ENCODE data around the gene TMC4. TPM values are rescaled to one million over a fixed set of nuclear protein-coding genes. Genes with fewer than 3 reads are reported as not detected.

TMC4 gene
- total RNA-seq, 4 donors from 2014 or later, result 91.5 to 386 (median 180) TPM

GRCh38 chr19:54189145-54189734 lies 16.3 kb upstream of the TMC4 start, which contains the start of gene MBOAT7:
TSS of gene MBOAT7 (minus strand) at chr19:54189580. CDS start at chr19:54188508, 1,072 bp downstream.
- no peak for TF ChIP-seq EP300 (IDR thresholded peaks at IDR 0.05; ENCODE audit: low read depth)
- TF ChIP-seq CTCF (IDR thresholded peaks at IDR 0.05), result peak in 3 of 5 experiments; percentile 15 to 33 (median 28)
- TF ChIP-seq POLR2AphosphoS5 (IDR thresholded peaks at IDR 0.05), result peak; percentile 78 to 84 (median 82)
- peak; percentile 75 for TF ChIP-seq POLR2A (IDR thresholded peaks at IDR 0.05)
- intact Hi-C loops (cut with DNase I; ENCODE audit: low total_unique reads), result no loop called here
- Histone ChIP-seq H3K4me3 (peak within 1 kb of the TSS; percentile 71 to 97 (median 80)), H3K9me3 (no peaks in the 10 kb centered on the region), H3K27me3 (no peaks in the 10 kb centered on the region), H3K4me1 (peaks cover 16 to 41% (median 29%) of the 10 kb centered on the region in 4 donors), H3K36me3 (peaks cover 0 to 12% (median 2%) of the 10 kb centered on the region in 4 donors), H3K27ac (peak within 1 kb of the TSS; percentile 92 to 99 (median 95))
- 0% methylated on average over 48 of the region's 64 CpGs; no CpG with 5 or more reads in 1 of the 2 donors for WGBS, 2 donors (ENCODE audit: low coverage in 1 of 2)
- in situ Hi-C loops (cut with MboI; ENCODE audit: low pct_ligation_motif_present in 1 of 4, low pct_unique_long_range_greater_than_20kb in 1 of 4, low sequenced_read_pairs in 3 of 4), result no loop called here
- no peak for DNase-seq

GRCh38 chr19:54188215-54188871 lies 15.4 kb upstream of the TMC4 start:
- in situ Hi-C loops (cut with MboI; ENCODE audit: low pct_ligation_motif_present in 1 of 4, low pct_unique_long_range_greater_than_20kb in 1 of 4, low sequenced_read_pairs in 3 of 4), result no loop called here
- intact Hi-C loops (cut with DNase I; ENCODE audit: low total_unique reads), result no loop called here
- no peak for DNase-seq
- WGBS, 2 donors (ENCODE audit: low coverage in 1 of 2), result 24% methylated on average over 12 of the region's 12 CpGs; no CpG with 5 or more reads in 1 of the 2 donors
- TF ChIP-seq EP300 (IDR thresholded peaks at IDR 0.05; ENCODE audit: low read depth) (no peak), POLR2AphosphoS5 (IDR thresholded peaks at IDR 0.05) (no peak), POLR2A (IDR thresholded peaks at IDR 0.05) (no peak), CTCF (IDR thresholded peaks at IDR 0.05) (no peak)
- Histone ChIP-seq H3K36me3 (peaks cover 0 to 4% (median 2%) of the 10 kb centered on the region in 4 donors), H3K27me3 (no peaks in the 10 kb centered on the region), H3K4me3 (peak overlapping the region; percentile 71 to 97 (median 80)), H3K9me3 (no peaks in the 10 kb centered on the region), H3K27ac (peak overlapping the region; percentile 92 to 99 (median 95)), H3K4me1 (peaks cover 16 to 41% (median 29%) of the 10 kb centered on the region in 4 donors)

- intact Hi-C loops (cut with DNase I; ENCODE audit: low total_unique reads), result no loop called here
- WGBS, 2 donors (ENCODE audit: low coverage in 1 of 2), result 55% methylated on average over 11 of the region's 11 CpGs; no CpG with 5 or more reads in 1 of the 2 donors
These were observed 14.0 kb upstream of the TMC4 start for GRCh38 chr19:54186934-54187381.

More at GRCh38 chr19:54186934-54187381, 14.0 kb upstream of the TMC4 start:
- Histone ChIP-seq H3K27ac (peak overlapping the region; percentile 80 to 99 (median 92)), H3K36me3 (no peaks in the 10 kb centered on the region), H3K4me3 (peak overlapping the region in 1 of 4 donors; percentile 8), H3K9me3 (no peaks in the 10 kb centered on the region), H3K27me3 (no peaks in the 10 kb centered on the region), H3K4me1 (peaks cover 13 to 31% (median 25%) of the 10 kb centered on the region in 4 donors)
- in situ Hi-C loops (cut with MboI; ENCODE audit: low pct_ligation_motif_present in 1 of 4, low pct_unique_long_range_greater_than_20kb in 1 of 4, low sequenced_read_pairs in 3 of 4), result no loop called here
- TF ChIP-seq POLR2A (IDR thresholded peaks at IDR 0.05), result peak; percentile 88
- TF ChIP-seq CTCF (IDR thresholded peaks at IDR 0.05), result no peak
- TF ChIP-seq POLR2AphosphoS5 (IDR thresholded peaks at IDR 0.05), result peak; percentile 76 to 89 (median 80)
- DNase-seq, result peak; percentile 90
